Measurements from ENCODE around the gene PSMD1.

Gene PSMD1

DNA sequence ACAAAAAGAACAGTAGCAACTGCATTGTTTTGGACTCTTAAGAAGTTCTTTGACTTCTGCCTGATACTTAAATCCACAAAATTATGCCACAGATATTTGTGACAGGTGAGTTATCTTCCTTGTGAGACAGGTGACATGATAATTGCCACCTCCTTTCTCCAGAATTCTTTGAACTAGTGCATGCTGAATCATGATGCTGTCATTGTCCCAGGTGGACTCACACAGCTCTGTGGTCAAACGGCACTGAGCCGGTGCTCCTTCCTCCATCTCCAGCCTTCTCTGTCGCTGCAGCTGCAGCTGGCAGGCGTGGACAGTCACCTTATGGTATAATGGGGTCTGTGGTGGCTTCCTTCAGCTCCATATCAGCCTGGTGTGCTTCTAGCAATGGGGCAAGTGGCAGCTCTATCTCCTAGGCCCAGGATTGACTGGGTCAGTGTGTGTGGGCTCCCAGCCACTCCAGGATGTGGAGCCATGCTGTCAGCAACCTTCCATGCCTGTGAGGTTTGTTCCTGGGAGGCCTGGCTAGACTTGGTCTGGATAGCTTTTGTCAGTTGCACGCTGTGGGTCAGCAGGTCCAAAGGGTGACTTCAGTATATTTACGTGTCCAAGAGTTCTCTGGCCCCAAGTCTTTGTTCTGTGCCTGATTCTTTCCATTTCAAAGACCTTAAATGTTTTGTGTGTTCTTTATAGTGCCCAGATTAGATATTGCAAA lies 157.4 kb downstream of the PSMD1 start:
- DNase-seq = no peak

DNA sequence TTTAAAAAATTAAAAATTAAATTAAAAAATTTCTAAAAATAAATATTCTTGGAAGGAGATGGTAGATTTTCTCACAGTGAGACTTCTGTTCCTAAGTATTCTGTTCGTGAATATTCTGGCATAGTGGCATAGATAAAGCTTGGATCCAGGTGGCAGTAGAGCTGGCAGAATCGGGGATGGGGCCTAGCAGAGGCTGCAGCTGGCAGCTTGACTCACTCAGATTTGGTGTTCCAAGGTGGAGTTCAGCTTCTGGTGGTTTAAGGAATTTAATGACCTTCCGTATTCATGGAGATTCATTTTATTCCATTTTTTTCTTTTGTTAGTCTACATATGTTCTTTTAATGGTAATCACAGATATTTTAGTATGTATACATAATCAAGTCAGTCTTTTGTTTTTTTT lies 161.7 kb downstream of the PSMD1 start:
- DNase-seq = no peak

GRCh38 chr2:231219289-231219688 lies 162.6 kb downstream of the PSMD1 start:
- no peak for DNase-seq

- no peak for DNase-seq
Observed at GRCh38 chr2:231221761-231222160, 165.1 kb downstream of the PSMD1 start.

Data from DMS 273 treated with DMSO at 0.1 percent for 48 hours (cell line).